T-helper 22 cell (primary cell): ENCODE measurements around the gene FGFR2.

Experiments
- DNase-seq: peaks from one replicate; pipeline ENCODE4 v3.0.0-alpha.2; 2020; ENCODE audit warnings: low read depth

The FGFR2 gene

GRCh38 chr10:121452581-121452980 is 145.7 kb downstream of the FGFR2 start:
- no peak for DNase-seq

- DNase-seq: no peak
Observed at GRCh38 chr10:121450247-121450646, 148.0 kb downstream of the FGFR2 start.

- no peak for DNase-seq
Observed at GRCh38 chr10:121449482-121449924, 148.7 kb downstream of the FGFR2 start.

GRCh38 chr10:121448766-121449421 is 149.3 kb downstream of the FGFR2 start:
- no peak for DNase-seq

GRCh38 chr10:121444520-121445165 is 153.6 kb downstream of the FGFR2 start:
- DNase-seq: no peak

- DNase-seq: no peak
Observed at GRCh38 chr10:121442086-121442935, 155.9 kb downstream of the FGFR2 start.

- DNase-seq: no peak
Observed at GRCh38 chr10:121440461-121440860, 157.8 kb downstream of the FGFR2 start.

GRCh38 chr10:121438333-121438732 is 159.9 kb downstream of the FGFR2 start:
- no peak for DNase-seq

GRCh38 chr10:121437596-121437995 is 160.6 kb downstream of the FGFR2 start:
- no peak for DNase-seq

GRCh38 chr10:121436630-121437341 is 161.5 kb downstream of the FGFR2 start:
- no peak for DNase-seq

GRCh38 chr10:121436281-121436629 is 162.0 kb downstream of the FGFR2 start:
- DNase-seq: no peak

GRCh38 chr10:121435099-121435875 is 163.0 kb downstream of the FGFR2 start:
- no peak for DNase-seq

- no peak for DNase-seq
Observed at GRCh38 chr10:121433965-121434364, 164.3 kb downstream of the FGFR2 start.

GRCh38 chr10:121428867-121429266 is 169.4 kb downstream of the FGFR2 start:
- no peak for DNase-seq
